GM21619 (cell line): Measurements from ENCODE around the gene TIGD3.
"Not testable (repeated sequence)": the region's sequence is repeated elsewhere in the genome, so short reads cannot be mapped to it uniquely, and the experiment has no call there.

Source experiments
- ATAC-seq: cut with Tn5 transposase; IDR thresholded peaks from one replicate; pipeline ENCODE4 v1.9.1; 2021; ENCODE audit not compliant: unreplicated experiment

TIGD3 gene

DNA sequence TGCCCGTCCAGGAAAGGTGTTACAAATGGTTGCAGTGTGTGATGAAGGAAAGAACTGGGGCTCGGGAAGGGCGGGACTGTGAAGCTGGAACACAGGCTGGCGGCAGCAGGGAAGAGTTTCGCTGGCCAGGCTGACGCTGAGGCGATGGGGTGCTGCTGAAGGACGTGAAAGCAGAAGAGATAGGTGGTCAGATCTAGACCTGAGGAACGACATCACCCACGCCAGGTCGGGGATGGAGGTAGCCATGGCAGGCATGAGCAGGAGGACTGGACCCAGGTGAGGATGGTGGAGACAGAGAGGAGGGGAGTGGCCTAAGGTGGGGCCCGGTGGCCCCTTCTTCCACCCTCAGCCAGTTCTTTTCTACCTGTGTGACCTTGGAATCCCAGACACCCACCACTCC is 30.7 kb upstream of the TIGD3 start:
- ATAC-seq, result no peak

DNA sequence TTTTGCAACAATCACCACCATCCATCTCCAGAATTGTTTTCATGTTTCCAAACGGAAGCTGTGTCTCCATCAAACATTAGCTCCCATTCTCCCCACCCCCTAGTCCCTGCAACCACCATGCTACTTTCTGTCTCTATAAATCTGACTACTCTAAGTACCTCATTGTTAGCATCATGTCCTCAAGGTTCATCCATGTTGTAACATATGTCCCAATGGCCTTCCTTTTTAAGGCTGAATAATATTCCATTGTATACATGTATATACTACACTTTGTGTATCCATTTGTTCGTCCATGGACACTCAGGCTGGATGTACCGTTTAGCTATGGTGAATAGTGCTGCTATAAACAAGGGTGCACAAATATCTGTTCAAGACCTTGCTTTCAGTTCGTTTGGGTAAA is 29.1 kb upstream of the TIGD3 start:
- ATAC-seq, result no peak

DNA sequence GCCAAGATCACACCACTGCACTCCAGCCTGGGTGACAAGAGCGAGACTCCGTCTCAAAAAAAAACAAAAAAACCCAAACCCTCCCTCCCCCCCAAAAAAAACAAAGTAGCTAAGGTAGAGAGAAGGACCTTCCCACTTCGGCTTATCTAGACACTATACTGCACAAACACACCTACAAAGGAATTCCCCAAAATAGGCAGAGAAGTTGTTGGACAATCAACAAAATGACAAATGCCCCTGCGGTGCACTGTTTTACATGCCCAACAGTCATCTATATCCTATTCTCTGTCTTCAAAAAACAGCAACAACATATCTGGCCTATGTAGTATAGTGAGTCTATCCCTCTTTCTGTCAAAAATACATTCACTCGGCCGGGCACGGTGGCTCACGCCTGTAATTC is 27.5 kb upstream of the TIGD3 start:
- ATAC-seq, result no peak

DNA sequence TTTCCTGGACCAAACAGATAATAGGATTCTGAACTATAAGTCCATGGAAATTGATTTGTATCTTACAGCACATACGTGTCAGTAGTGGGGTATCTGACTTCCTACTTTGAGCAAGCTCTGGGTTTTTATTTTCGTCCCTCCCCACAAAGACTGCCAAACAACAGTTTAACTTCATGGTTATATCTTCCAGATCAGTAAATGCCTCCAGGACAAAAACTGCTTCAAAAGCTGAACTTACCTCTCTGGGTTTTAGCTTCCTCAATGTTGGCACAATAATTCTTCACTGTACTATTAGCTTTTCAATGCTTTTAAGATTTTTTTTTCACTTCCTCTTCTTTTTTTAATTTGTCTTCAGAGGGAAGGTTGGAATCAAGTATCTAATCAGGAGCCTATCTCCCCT is 25.1 kb upstream of the TIGD3 start:
- ATAC-seq, result no peak

DNA sequence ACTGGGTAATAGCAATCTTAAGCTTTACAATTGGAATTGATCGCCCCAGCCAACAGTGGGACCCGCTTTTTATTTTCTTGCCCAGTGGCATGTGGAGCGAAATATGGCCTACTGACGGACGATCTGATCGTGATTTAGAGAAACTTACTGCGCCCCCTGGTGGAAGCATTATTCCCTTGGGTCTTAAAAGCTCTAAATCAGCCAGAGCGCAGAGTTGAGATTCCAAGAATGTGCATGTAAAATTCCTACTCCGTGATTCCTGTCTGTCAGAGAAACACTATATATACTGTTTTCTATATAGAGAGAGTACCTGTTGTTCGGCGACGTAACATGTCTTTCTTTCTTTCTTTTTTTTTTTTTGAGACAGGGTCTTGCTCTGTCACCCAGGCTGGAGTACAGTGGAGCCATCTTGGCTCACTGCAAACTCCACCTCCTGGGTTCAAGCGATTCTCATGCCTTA is 24.6 kb upstream of the TIGD3 start:
- no peak for ATAC-seq

DNA sequence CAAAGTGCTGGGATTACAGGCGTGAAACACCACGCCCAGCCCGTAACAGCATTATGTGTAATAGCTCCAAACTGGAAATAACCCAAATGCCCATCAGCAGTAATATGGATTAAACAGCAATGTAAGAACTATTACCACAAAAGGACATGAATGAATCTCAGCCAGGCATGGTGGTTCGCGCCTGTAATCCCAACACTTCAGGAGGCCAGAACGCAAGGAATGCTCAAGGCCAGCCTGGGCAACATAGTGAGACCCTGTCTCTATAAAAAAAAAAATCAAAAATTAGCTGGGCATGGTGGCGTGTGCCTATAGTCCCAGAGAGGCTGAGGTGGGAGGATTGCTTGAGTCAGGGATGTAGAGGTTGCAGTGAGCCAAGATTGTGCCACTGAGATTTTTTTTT is 24.0 kb upstream of the TIGD3 start:
- ATAC-seq, result no peak

DNA sequence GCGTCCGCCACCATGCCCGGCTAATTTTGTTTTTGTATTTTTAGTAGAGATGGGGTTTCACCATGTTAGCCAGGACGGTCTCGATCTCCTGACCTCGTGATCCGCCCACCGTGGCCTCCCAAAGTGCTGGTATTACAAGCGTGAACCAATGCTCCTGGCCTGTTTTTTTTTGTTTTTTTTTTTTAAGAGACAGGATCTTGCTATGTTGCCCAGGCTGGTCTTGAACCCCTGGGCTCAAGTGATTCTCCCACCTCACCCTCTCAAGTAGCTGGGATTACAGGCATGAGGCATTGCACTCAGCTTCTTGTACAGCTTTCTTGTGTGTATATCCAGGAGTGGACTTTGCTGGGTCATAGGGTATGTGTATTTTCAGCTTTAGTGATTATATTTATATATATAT is 22.0 kb upstream of the TIGD3 start:
- not testable (repeated sequence) for ATAC-seq

DNA sequence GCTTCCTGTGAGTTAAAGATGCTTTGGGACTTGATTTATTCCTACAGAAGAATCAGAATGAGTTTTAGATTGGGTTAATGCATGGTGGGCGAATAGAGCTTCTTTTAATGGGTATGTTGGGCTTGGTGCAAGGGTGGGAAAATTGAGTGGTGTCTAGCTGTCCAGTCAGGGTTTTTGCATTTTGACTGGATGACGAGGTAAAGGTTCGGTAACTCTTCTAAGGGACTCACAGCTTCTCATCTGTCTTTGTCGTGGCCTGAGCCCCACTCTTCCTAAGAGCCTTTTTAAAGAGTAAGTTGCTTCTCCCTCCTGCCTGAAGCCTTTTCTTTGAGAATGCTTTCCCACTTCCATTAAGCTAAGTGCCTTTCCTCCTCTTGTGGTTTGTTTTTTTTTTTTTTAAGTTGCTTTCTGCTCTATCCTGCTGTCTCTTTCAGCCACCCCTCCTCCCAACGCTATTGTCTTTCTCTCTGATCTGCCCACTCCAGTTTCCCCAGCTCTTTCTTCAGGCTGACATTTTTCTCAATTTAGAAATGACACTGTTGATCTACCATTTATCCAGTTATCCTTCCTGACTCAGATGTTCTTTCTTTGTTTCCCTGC is 19.8 kb upstream of the TIGD3 start:
- ATAC-seq, result no peak

DNA sequence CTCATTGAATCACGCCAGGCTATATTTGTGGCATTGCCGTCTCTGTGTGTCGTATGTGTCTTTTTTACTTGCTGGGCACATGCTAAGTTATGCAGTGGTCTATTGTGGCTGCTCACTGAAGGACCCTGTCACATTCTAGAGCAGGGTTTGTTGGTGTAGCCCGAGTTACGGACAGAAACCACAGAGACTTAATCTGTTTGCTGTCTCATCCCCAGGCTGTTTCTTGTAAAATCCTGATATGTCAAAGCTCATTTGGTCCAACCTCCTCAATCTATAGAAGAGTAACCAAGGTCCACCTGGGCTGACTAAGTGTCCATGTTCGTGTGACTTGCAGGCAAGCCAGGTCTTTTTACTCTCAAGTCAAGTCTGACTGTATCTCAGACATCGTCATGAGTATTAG is 15.9 kb upstream of the TIGD3 start:
- no peak for ATAC-seq

DNA sequence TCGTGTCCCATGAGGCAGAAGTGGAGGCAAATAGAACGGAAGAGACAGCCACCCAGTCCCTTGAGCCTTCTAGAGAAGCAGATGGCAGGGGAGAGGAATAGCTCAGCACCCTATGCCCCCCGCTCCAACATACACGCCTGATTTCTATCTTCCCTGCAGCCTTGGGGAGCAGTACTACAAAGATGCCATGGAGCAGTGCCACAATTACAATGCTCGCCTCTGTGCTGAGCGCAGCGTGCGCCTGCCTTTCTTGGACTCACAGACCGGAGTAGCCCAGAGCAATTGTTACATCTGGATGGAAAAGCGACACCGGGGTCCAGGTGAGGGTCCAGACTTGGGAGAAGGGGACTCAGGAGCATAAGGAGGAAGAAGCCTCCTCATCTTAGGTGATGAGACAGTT is 14.3 kb upstream of the TIGD3 start:
- ATAC-seq, result no peak

DNA sequence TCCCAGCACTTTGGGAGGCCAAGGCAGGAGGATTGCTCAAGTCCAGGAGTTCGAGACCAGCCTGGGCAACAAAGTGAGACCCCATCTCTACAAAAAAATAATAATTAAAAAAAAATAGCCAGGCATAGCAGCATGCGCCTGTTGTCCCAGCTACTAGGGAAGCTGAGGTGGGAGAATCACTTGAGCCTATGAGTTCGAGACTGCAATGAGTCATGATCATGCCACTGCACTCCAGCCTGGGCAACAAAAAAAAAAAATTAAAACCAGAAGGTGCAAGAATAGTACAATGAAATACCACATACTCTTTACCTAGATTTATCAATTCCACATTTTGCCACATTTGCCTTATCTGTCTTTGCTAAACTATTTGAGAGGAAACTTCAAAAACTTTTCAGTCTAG is 12.7 kb upstream of the TIGD3 start:
- ATAC-seq, result no peak

DNA sequence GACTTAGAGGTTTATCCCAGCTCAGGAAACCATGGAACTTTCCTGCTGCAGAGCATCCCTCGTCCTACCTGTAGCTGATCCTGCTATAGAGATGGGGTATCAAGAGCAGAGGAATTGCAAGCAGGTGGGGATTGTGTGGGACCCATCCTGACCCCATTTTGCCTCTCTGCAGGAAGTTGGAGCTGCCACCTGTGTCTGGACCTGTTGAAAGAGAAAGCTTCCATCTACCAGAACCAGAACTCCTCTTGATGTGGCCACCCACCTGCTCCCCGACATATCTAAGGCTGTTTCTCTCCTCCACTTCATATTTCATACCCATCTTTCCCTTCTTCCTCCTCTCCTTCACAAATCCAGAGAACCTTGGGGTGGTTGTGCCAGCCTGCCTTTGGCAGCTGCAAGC is 3.0 kb upstream of the TIGD3 start:
- no peak for ATAC-seq

DNA sequence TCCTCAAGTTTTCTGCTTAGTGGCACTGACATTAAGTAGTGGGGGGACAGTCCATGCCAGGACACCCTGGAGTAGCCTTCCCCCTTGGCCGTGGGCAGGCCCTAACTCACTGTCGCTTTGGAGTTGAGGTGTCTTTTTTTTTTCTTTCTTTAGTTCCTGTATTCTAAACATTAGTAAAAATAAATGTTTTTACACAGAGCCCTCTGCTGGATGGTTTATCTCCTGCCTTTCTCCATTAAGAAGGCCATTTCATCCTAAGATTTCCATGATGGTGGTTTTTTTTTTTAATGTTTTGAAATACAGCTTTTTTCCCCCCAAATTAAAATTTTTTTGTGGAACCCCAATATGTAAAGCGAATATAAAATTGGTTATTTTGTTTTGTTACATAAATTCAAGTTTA is 1.8 kb upstream of the TIGD3 start:
- no peak for ATAC-seq

DNA sequence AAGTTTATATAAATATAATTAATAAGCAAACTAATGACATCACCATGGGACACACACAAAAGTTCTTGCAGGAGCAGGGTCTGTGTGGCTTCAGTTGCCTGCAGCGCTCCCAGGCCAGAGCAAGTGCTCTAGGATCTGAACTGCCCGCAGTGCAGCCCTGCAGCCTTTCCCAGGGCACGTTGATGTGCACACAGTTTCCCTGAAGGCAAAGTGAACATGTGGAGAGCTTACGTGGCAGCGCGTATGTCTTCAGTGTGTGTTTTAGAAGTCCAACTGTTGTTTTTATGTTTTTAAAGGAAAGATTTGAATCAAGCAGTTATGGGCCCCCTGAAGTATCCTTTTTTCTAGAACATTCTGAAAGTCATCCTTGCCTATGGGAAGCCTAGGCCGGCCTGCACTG is 1.2 kb upstream of the TIGD3 start:
- no peak for ATAC-seq

DNA sequence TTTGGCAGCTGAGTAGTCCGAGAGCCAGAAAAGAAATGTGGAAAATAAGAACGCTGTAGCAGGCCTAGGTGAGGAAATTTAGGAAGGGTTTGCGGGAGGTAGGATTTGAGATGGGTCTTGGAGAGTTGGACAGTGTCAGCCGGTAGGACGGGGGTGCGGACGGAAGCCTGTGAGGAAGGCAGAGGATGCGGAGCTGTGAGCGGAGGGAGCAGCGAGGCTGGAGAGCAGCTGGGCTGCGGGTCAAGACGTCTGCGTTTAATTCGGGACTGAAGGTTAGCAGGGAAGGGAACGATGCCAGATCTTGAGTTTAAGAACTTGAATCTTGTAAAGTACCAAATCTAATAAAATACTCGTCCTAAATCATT is 669 bp upstream of the TIGD3 start:
- ATAC-seq, result no peak

DNA sequence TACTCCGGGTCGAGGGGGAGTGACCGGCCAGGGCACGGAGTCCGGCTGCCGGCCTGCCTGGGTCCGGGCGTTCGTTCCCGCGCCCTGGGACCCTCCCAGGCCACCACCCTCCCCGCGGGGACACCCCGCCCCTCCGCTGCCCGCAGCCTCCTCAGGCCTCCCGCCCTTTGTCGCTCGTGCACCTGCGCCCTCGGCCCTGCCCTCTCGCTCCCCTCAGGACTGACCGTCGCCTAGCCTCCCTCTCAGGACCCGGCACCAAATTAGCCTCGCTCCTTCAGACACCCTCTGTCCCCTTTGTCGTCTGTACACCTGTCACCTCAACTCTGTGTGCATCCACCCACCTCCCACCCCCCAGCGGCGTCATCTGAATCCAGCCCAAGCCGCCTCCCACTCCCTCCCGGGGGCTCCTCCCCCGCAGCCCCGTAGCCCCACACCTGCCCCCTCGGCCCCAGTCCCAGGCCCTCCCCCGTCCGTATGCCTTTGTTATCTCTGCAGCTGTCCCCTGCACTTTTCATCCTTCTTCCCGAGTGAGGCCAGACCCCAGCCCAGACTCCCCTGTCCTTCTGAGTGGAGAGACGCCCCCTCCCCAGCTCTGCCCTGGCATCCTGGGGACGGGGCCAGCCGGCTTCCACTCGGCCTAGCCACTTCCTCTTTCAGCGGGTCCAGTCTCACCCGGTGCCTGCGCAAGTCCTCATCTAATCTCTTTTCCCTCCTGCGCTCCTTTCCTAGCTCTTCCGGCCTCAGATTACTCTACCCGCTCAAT is 643 bp downstream of the TIGD3 start:
- peak; percentile 19 for ATAC-seq

DNA sequence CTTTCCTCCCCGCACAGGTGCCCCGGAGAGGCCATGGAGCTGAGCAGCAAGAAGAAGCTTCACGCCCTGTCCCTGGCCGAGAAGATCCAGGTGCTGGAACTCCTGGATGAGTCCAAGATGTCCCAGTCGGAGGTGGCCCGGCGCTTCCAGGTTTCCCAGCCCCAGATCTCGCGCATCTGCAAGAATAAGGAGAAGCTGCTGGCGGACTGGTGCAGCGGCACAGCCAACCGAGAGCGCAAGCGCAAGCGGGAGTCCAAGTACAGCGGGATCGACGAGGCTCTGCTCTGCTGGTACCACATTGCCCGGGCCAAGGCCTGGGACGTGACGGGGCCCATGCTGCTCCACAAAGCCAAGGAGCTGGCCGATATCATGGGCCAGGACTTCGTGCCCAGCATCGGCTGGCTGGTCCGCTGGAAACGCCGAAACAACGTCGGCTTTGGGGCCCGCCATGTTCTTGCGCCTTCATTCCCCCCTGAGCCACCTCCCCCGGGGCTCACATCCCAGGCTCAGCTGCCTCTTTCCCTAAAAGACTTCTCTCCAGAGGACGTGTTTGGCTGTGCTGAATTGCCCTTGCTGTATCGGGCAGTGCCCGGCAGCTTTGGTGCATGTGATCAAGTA is 1.3 kb downstream of the TIGD3 start:
- ATAC-seq, result no peak

DNA sequence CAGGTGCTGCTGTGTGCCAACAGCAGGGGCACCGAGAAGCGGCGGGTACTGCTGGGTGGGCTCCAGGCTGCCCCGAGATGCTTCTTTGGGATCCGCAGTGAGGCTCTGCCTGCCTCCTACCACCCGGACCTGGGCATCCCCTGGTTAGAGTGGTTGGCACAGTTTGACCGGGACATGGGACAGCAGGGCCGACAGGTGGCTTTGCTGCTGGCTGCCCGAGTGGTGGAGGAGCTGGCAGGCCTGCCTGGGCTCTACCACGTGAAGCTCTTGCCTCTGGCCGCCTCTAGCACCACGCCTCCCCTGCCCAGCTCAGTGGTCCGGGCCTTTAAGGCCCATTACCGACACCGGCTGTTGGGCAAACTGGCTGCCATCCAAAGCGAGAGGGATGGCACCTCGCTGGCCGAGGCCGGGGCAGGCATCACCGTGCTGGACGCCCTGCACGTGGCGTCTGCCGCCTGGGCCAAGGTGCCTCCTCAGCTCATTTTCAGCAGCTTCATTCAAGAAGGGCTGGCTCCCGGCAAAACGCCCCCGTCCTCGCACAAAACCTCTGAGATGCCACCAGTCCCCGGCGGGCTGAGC is 1.9 kb downstream of the TIGD3 start:
- ATAC-seq, result no peak

DNA sequence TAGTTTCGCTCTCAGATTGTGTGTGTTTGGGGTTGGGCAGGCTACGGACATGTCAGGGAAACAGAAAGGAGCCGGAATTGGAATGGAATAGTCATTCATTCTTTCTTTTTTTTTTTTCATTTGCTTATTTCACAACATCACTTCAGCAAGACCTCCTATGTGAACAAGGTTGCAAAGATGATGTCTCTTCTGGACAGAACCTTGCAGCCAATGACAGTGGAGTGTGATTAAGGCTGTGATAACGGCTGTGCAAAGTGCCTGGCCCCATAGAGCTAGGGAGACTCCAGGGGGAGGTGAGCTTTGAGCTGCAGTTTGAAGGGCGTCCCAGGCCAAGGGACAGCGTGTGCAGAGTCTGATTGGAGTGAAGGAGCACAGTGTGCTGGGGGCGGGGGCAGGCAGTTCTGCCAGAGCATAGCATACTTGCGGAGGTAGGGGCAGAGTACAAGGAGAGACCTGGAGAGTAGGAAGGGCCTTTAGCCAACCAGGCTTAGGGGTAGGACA is 3.4 kb downstream of the TIGD3 start:
- no peak for ATAC-seq

DNA sequence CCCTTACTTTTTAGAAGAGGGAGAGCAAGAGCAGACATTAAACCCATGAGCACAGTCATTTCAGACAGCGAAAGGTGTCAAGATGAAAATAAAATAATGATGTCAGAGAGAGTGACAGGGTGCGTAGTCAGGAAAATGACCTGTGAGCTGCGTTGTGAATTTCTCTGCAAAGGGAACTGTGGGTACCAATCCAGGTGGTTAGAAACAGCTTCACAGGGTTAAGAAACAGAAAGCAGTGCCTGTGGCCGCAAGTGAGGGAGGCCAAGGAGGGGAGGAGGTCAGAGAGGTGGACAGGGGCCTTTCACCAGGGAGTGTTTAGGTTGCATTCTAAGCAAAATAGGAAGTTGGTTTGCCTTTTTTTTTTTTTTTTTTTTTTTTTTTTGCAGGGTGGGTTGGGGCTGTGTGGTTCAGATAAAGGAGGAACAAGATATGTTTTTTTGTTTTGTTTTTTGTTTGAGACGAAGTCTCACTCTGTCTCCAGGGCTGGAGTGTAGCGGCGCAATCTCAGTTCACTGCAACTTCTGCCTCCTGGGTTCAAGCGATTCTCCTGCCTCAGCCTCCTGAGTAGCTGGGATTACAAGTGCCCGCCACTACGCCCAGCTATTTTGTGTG is 7.9 kb downstream of the TIGD3 start:
- ATAC-seq, result peak; percentile 60

DNA sequence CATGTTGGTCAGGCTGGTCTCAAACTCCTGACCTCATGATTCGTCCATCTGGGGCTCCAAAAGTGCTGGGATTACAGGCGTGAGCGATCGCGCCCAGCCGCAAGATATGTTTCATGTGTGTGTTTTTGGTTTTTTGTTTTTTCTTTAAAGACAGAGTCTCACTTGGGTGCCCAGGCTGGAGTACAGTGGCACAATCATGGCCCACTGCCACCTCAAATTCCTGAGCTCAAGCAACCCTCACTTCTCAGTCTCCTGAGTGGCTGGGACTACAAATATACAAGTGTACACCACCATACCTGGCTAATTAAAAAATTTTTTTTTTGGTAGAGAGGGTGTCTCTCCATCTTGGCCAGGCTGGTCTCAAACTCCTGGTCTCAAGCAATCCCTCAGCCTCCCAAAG is 8.4 kb downstream of the TIGD3 start:
- ATAC-seq, result no peak

DNA sequence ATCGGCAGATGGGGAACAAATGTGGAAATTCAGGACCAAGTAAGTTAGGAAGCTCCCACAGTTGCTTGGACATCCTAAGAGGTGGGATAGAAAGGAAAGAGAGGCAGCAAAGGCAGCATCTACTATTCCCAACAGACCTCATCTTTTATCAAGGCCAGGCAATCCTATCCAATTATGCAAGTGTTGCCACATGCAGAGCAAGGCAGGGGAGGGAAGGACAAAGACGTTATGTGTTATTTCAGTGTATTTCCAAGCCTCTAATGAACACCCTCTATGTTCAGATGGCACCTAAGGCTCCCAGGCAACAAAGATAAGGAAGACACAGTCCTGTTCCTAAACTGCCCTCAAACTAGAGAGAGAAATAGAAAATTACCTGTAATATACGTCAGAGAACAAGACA is 9.2 kb downstream of the TIGD3 start:
- no peak for ATAC-seq
